H1 (cell line): ENCODE measurements around the gene HORMAD2. TPM values are rescaled to one million over a fixed set of nuclear protein-coding genes. Genes with fewer than 3 reads are reported as not detected.
A peak's percentile ranks its signal among the peaks of the same experiment; 100 is the strongest.

Experiments
- CTCF ChIA-PET: fragments of 300-600 bp; sonication (Branson Sonifier 250); formaldehyde crosslinking; loops from one replicate; lab custom pipeline; 2021; ENCODE audit not compliant: partially characterized antibody; lab: Charles Lee
- POLR2A ChIA-PET: fragments of 300-600 bp; sonication (Branson Sonifier 250); formaldehyde crosslinking; loops from one replicate; lab custom pipeline; 2021; ENCODE audit warnings: inconsistent platforms; ENCODE audit not compliant: partially characterized antibody; lab: Charles Lee
- DNase-seq, 2 experiments: peaks; one replicate each; pipeline versions ENCODE4 v3.0.0 to v3.0.0-alpha.2; 2010 to 2022; ENCODE audit warnings: low spot score in 2 of 2, low read depth in 1 of 2, mixed read lengths in 1 of 2
- FAIRE-seq: peaks from 2 replicates; lab custom pipeline; 2011; peaks lifted over from hg19 to GRCh38; lab: Jason Lieb, UNC
- H2AFZ ChIP-seq: 2 replicates; pipeline ENCODE4 v1.8.1; 2012; ENCODE audit warnings: low read length, inconsistent platforms
- H2AK5ac ChIP-seq: 2 replicates; pipeline ENCODE4 v1.6.1; 2013; ENCODE audit warnings: low read depth, low read length
- H2BK120ac ChIP-seq: replicated peaks from 2 replicates; pipeline ENCODE3; 2013; ENCODE audit warnings: low read depth, low read length, inconsistent platforms
- H2BK12ac ChIP-seq: 2 replicates; pipeline ENCODE4 v1.6.1; 2013; ENCODE audit warnings: low read depth, low read length
- H2BK15ac ChIP-seq: 2 replicates; pipeline ENCODE4 v1.6.1; 2013; ENCODE audit warnings: low read length
- H2BK20ac ChIP-seq: 2 replicates; pipeline ENCODE4 v1.6.1; 2013; ENCODE audit warnings: low read length
- H2BK5ac ChIP-seq: 2 replicates; pipeline ENCODE4 v1.6.1; 2013; ENCODE audit warnings: low read depth, low read length
- H3K14ac ChIP-seq: 2 replicates; pipeline ENCODE4 v1.6.1; 2013; ENCODE audit warnings: inconsistent platforms; ENCODE audit not compliant: insufficient read length
- H3K18ac ChIP-seq: 2 replicates; pipeline ENCODE4 v1.6.1; 2013; ENCODE audit warnings: low read length; ENCODE audit errors: extremely low read depth
- H3K23ac ChIP-seq: 2 replicates; pipeline ENCODE4 v1.6.1; 2013; ENCODE audit warnings: inconsistent platforms; ENCODE audit not compliant: insufficient read length
- H3K23me2 ChIP-seq: 2 replicates; pipeline ENCODE4 v1.6.1; 2013; ENCODE audit warnings: low read depth, low read length
- H3K27ac ChIP-seq: 2 replicates; pipeline ENCODE4 v1.6.1; 2011; ENCODE audit warnings: low read depth, low read length, inconsistent platforms
- H3K27me3 ChIP-seq, 4 experiments: replicated peaks in 1 of 4; 1 replicate in 1 of 4; 2 replicates in 3 of 4; pipeline versions ENCODE4 v1.6.1 to v1.8.1; 2011 to 2013; ENCODE audit warnings: low read length in 3 of 4, mild to moderate bottlenecking in 3 of 4, inconsistent platforms in 2 of 4, mixed read lengths in 2 of 4, moderate library complexity in 1 of 4; ENCODE audit not compliant: control insufficient read depth in 3 of 4, insufficient read depth in 3 of 4; ENCODE audit errors: extremely low read depth in 1 of 4
- H3K36me3 ChIP-seq, 4 experiments: 2 replicates each; pipeline versions ENCODE4 v1.6.1 to v1.8.1; 2011 to 2013; ENCODE audit warnings: mild to moderate bottlenecking in 4 of 4, low read length in 3 of 4, moderate library complexity in 2 of 4, control low read depth in 1 of 4, inconsistent platforms in 1 of 4; ENCODE audit not compliant: insufficient read depth in 4 of 4, control insufficient read depth in 2 of 4
- H3K4ac ChIP-seq: replicated peaks from 2 replicates; pipeline ENCODE3; 2013; ENCODE audit warnings: low read length, low read depth, mixed read lengths, inconsistent platforms; ENCODE audit not compliant: insufficient read length
- H3K4me1 ChIP-seq, 4 experiments: replicated peaks in 1 of 4; 1 replicate in 1 of 4; 2 replicates in 3 of 4; pipeline versions ENCODE4 v1.6.1 to v1.8.1; 2011 to 2013; ENCODE audit warnings: low read length in 3 of 4, inconsistent platforms in 2 of 4, mixed read lengths in 1 of 4; ENCODE audit not compliant: insufficient read depth in 4 of 4, control insufficient read depth in 3 of 4
- H3K4me2 ChIP-seq, 2 experiments: 2 replicates each; pipeline versions ENCODE4 v1.6.1 to v1.8.1; 2011 to 2013; ENCODE audit warnings: low read depth in 2 of 2, low read length in 2 of 2, control low read depth in 1 of 2, inconsistent platforms in 1 of 2, mild to moderate bottlenecking in 1 of 2; ENCODE audit not compliant: insufficient read depth in 1 of 2
- H3K4me3 ChIP-seq, 4 experiments: fragments of 200-600, 300-600 bp in 1 of 4; sonication (generic), shearing (Covaris generic), sonication (Bioruptor Twin) in 1 of 4; 2 replicates each; pipeline versions ENCODE4 v1.5.1 to v1.8.1; 2011 to 2016; ENCODE audit warnings: low read length in 4 of 4, low read depth in 3 of 4, control low read depth in 2 of 4, inconsistent platforms in 2 of 4, mild to moderate bottlenecking in 2 of 4, mixed read lengths in 1 of 4, moderate library complexity in 1 of 4; ENCODE audit not compliant: insufficient read depth in 2 of 4; ENCODE audit errors: extremely low read depth in 1 of 4
- H3K56ac ChIP-seq: replicated peaks from 2 replicates; pipeline ENCODE3; 2013; ENCODE audit warnings: low read depth, mild to moderate bottlenecking, mixed read lengths, low read length, inconsistent platforms; ENCODE audit not compliant: insufficient read length
- H3K79me1 ChIP-seq: 2 replicates; pipeline ENCODE4 v1.6.1; 2013; ENCODE audit warnings: low read depth, low read length, control low read depth
- H3K79me2 ChIP-seq, 2 experiments: 2 replicates each; pipeline versions ENCODE4 v1.6.1 to v1.8.1; 2012 to 2013; ENCODE audit warnings: low read length in 2 of 2, mild to moderate bottlenecking in 2 of 2, inconsistent platforms in 1 of 2; ENCODE audit not compliant: insufficient read depth in 2 of 2, control insufficient read depth in 1 of 2
- H3K9ac ChIP-seq, 4 experiments: replicated peaks in 1 of 4; 1 replicate in 1 of 4; 2 replicates in 3 of 4; pipeline versions ENCODE4 v1.6.1 to v1.8.1; 2011 to 2013; ENCODE audit warnings: low read depth in 3 of 4, low read length in 3 of 4, control low read depth in 2 of 4, mild to moderate bottlenecking in 2 of 4, moderate library complexity in 2 of 4, inconsistent platforms in 1 of 4; ENCODE audit errors: extremely low read depth in 1 of 4
- H3K9me3 ChIP-seq, 2 experiments: 2 replicates each; pipeline versions ENCODE4 v1.6.1 to v1.8.1; 2012 to 2013; ENCODE audit warnings: mild to moderate bottlenecking in 2 of 2, moderate library complexity in 2 of 2, control low read depth in 1 of 2, inconsistent platforms in 1 of 2, low read depth in 1 of 2, low read length in 1 of 2, mixed read lengths in 1 of 2; ENCODE audit not compliant: insufficient read depth in 2 of 2
- H4K20me1 ChIP-seq, 2 experiments: replicated peaks in 1 of 2; 2 replicates each; pipeline versions ENCODE3 to v1.8.1; 2011 to 2013; ENCODE audit warnings: inconsistent platforms in 2 of 2, low read length in 2 of 2, mild to moderate bottlenecking in 1 of 2; ENCODE audit not compliant: insufficient read depth in 2 of 2, control insufficient read depth in 1 of 2
- H4K5ac ChIP-seq: 2 replicates; pipeline ENCODE4 v1.6.1; 2013; ENCODE audit warnings: low read length, low read depth, mixed read lengths, inconsistent platforms; ENCODE audit not compliant: insufficient read length
- H4K8ac ChIP-seq: 2 replicates; pipeline ENCODE4 v1.8.0; 2013; ENCODE audit warnings: mild to moderate bottlenecking, moderate library complexity, low read length, inconsistent platforms; ENCODE audit not compliant: insufficient read depth; ENCODE audit errors: extremely low read depth
- H4K91ac ChIP-seq: replicated peaks from 2 replicates; pipeline ENCODE3; 2013; ENCODE audit warnings: low read length, mixed read lengths, inconsistent platforms; ENCODE audit not compliant: insufficient read length
- BACH1 ChIP-seq: IDR thresholded peaks from 2 replicates; pipeline ENCODE4 v1.6.1; 2012; ENCODE audit warnings: low read length, improper control_type of control experiment
- CBX5 ChIP-seq: fragments of 300-800, 300-1000 bp; sonication (generic); IDR thresholded peaks from 2 replicates; pipeline ENCODE4 v1.7.1; 2016; ENCODE audit warnings: antibody characterized with exemption, low read length, low read depth
- EGR1 ChIP-seq: IDR thresholded peaks from 2 replicates; pipeline ENCODE4 v1.6.1; 2011; ENCODE audit warnings: low read depth, low read length, borderline replicate concordance
- EZH2 ChIP-seq: fragments of 200-600 bp; sonication (generic); IDR thresholded peaks from 2 replicates; pipeline ENCODE4 v1.7.1; 2012; ENCODE audit warnings: low read depth, mild to moderate bottlenecking, moderate library complexity, low read length, inconsistent platforms; ENCODE audit not compliant: severe bottlenecking
- GTF2F1 ChIP-seq: IDR thresholded peaks from 2 replicates; pipeline ENCODE4 v1.6.1; 2012; ENCODE audit warnings: low read depth, low read length, improper control_type of control experiment, borderline replicate concordance
- JUN ChIP-seq: IDR thresholded peaks from 2 replicates; pipeline ENCODE4 v1.6.1; 2011; ENCODE audit warnings: low read depth, mild to moderate bottlenecking, improper control_type of control experiment, low read length
- NANOG ChIP-seq: IDR thresholded peaks from 2 replicates; pipeline ENCODE4 v1.6.1; 2011; ENCODE audit warnings: low read length, low read depth, mild to moderate bottlenecking, inconsistent platforms; ENCODE audit not compliant: insufficient read depth, poor library complexity, severe bottlenecking
- RBBP5 ChIP-seq: IDR thresholded peaks from 2 replicates; pipeline ENCODE4 v1.7.1; 2012; ENCODE audit warnings: low read depth, mild to moderate bottlenecking, inconsistent platforms, low read length, moderate library complexity, borderline replicate concordance
- RXRA ChIP-seq: IDR thresholded peaks from 2 replicates; pipeline ENCODE4 v1.6.1; 2011; ENCODE audit warnings: low read depth, mild to moderate bottlenecking, low read length, moderate library complexity; ENCODE audit not compliant: insufficient read depth
- SP1 ChIP-seq: IDR thresholded peaks from 2 replicates; pipeline ENCODE4 v1.6.1; 2011; ENCODE audit warnings: low read depth, low read length
- SRF ChIP-seq: IDR thresholded peaks from 2 replicates; pipeline ENCODE4 v1.6.1; 2011; ENCODE audit warnings: mild to moderate bottlenecking, low read depth, low read length, moderate library complexity
- TAF1 ChIP-seq: IDR thresholded peaks from 2 replicates; pipeline ENCODE4 v1.6.1; 2011; ENCODE audit warnings: mild to moderate bottlenecking, low read depth, low read length
- WGBS, 2 experiments: shearing (Covaris generic) in 1 of 2; methylation state at CpG; one replicate each; pipeline versions ENCODE4 v1.1.6 to v1.1.7; 2013 to 2015; ENCODE audit warnings: low lambda C conversion rate in 2 of 2, mixed read lengths in 2 of 2, inconsistent platforms in 1 of 2, low coverage in 1 of 2, missing lambda C conversion rate in 1 of 2; ENCODE audit not compliant: insufficient replicate concordance in 2 of 2, insufficient coverage in 1 of 2, insufficient read length in 1 of 2; ENCODE audit errors: extremely low coverage in 1 of 2, missing lambda C conversion rate in 1 of 2; 5-methylcytosine and 5-hydroxymethylcytosine counted together
- polyA plus RNA-seq, 7 experiments: library from polyadenylated mRNA; depleted of rRNA in 3 of 7; stranded (reverse) in 5 of 7; unstranded in 2 of 7; fragments of >200 nt in 5 of 7; fragments of 200-250 nt in 2 of 7; gene quantifications; 1 replicate in 5 of 7; 2 replicates in 1 of 7; 4 replicates in 1 of 7; pipeline versions ENCODE4 v1.2.1 to v1.2.3, GENCODE V29; 2011 to 2013; ENCODE audit warnings: missing spikeins in 2 of 7, mixed read lengths in 2 of 7
- total RNA-seq: library from RNA; stranded (reverse); fragmentation: NEBNext Ultra II Directional; extraction: Animal tissue kit (Norgen Biotek cat#: 25700); gene quantifications from 2 replicates; pipeline ENCODE4 v1.2.1, GENCODE V29; 2021

The HORMAD2 gene
- total and polyA plus RNA-seq, 2 of the 8 experiments (the other 6 are each of a cell fraction or from before 2014, with no cell fraction given) = 0.03 TPM; not detected in 1

- no peak overlapping the region for H4K5ac ChIP-seq
- no peak overlapping the region for H3K4ac ChIP-seq
- H3K4me2 ChIP-seq = no peak overlapping the region
- H4K91ac ChIP-seq = no peak overlapping the region
- no peaks in the 10 kb centered on the region for H3K79me1 ChIP-seq
- no peaks in the 10 kb centered on the region for H3K36me3 ChIP-seq
- H3K14ac ChIP-seq = no peak overlapping the region
- H2BK15ac ChIP-seq = no peak overlapping the region
- no peak overlapping the region for H2AK5ac ChIP-seq
- H3K4me1 ChIP-seq = peaks cover 0 to 17% (median 9%) of the 10 kb centered on the region in 4 experiments; a peak in 6 of 7 replicates
- H2BK5ac ChIP-seq = no peak overlapping the region
- no peaks in the 10 kb centered on the region for H4K20me1 ChIP-seq
- no peaks in the 10 kb centered on the region for H3K79me2 ChIP-seq
- H2BK120ac ChIP-seq = no peak overlapping the region
- no peak overlapping the region for H3K23ac ChIP-seq
- H2BK12ac ChIP-seq = 0 out of 2 replicates have a peak overlapping the region, but pooled peaks have one; percentile 60
- H3K4me3 ChIP-seq = no peak overlapping the region
- POLR2A ChIA-PET = interaction anchor here (0.7 kb wide), 1 partner anchor 14 kb away, joined by 3 read pairs; no protein-coding TSS in a partner anchor
- H3K27ac ChIP-seq = no peak overlapping the region
- H3K9ac ChIP-seq = no peak overlapping the region
- H2BK20ac ChIP-seq = peak overlapping the region; percentile 80; the same call in 1 of the 2 replicates
- no peaks in the 10 kb centered on the region; a peak in 1 of 7 replicates for H3K27me3 ChIP-seq
- no peaks in the 10 kb centered on the region for H3K23me2 ChIP-seq
- FAIRE-seq = no peak
- H2AFZ ChIP-seq = no peak overlapping the region
- H3K18ac ChIP-seq = peak overlapping the region; percentile 32; the same call in 1 of the 2 replicates
- TF ChIP-seq RXRA (no peak), NANOG (no peak), BACH1 (no peak), SP1 (no peak), GTF2F1 (no peak), TAF1 (no peak), JUN (no peak), RBBP5 (no peak), EZH2 (no peak), SRF (no peak), CBX5 (no peak), EGR1 (no peak)
- no peaks in the 10 kb centered on the region for H3K9me3 ChIP-seq
- H3K56ac ChIP-seq = no peak overlapping the region
- CTCF ChIA-PET = interaction anchor here (0.7 to 2.2 kb wide), 4 partner anchors 9 to 32 kb away, joined by 3 to 6 read pairs (median 3); no protein-coding TSS in a partner anchor
- WGBS, 2 experiments = 90% methylated on average over 19 of the region's 19 CpGs; no CpG with 5 or more reads in 1 of the 2 experiments
- H4K8ac ChIP-seq = peak overlapping the region; percentile 65; the same call in 1 of the 2 replicates
- DNase-seq = no peak
Measured at GRCh38 chr22:30210235-30210909, 130.1 kb downstream of the HORMAD2 start.
